ENCODE measurements around the gene MACROD2. TPM values are rescaled to one million over a fixed set of nuclear protein-coding genes. Genes with fewer than 3 reads are reported as not detected.

Gene MACROD2
- total RNA-seq, 4 donors from 2014 or later = 4.6 to 33.0 (median 8.3) TPM

DNA sequence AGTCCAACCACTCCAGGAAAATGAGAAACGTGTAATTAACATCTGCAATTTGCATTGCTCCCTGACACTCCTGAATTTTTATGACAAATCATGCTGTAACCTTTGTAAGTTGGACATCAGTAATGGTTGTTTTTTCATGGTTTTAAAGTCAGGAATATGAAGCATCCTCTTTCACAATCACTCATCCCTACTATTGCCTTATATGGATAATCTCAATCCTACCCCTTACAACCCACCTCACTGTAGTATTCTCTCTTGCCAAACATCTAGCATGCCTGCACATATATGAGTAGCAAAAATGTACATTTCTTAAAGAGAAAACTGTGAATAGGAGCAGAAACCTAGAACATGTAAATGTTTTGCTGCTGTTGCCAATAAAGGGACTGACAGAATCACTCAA lies 1848.5 kb downstream of the MACROD2 start:
- Histone ChIP-seq H3K36me3 (no peaks in the 10 kb centered on the region), H3K9me3 (no peaks in the 10 kb centered on the region), H3K27me3 (no peaks in the 10 kb centered on the region), H3K4me1 (no peaks in the 10 kb centered on the region), H3K27ac (no peak overlapping the region), H3K4me3 (no peak overlapping the region)
- WGBS, 2 donors (ENCODE audit: low coverage in 1 of 2) = 64 to 73% methylated on average over 1 of the region's 1 CpG
- intact Hi-C loops (cut with DNase I; ENCODE audit: low total_unique reads) (no loop called here), in situ Hi-C loops (cut with MboI; ENCODE audit: low pct_ligation_motif_present in 1 of 4, low pct_unique_long_range_greater_than_20kb in 1 of 4, low sequenced_read_pairs in 3 of 4) (no loop called here)
- TF ChIP-seq, protein P1, sequence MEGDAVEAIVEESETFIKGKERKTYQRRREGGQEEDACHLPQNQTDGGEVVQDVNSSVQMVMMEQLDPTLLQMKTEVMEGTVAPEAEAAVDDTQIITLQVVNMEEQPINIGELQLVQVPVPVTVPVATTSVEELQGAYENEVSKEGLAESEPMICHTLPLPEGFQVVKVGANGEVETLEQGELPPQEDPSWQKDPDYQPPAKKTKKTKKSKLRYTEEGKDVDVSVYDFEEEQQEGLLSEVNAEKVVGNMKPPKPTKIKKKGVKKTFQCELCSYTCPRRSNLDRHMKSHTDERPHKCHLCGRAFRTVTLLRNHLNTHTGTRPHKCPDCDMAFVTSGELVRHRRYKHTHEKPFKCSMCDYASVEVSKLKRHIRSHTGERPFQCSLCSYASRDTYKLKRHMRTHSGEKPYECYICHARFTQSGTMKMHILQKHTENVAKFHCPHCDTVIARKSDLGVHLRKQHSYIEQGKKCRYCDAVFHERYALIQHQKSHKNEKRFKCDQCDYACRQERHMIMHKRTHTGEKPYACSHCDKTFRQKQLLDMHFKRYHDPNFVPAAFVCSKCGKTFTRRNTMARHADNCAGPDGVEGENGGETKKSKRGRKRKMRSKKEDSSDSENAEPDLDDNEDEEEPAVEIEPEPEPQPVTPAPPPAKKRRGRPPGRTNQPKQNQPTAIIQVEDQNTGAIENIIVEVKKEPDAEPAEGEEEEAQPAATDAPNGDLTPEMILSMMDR (IDR thresholded peaks at IDR 0.05) = no peak
- TF ChIP-seq POLR2AphosphoS5 (IDR thresholded peaks at IDR 0.05) (no peak), POLR2A (IDR thresholded peaks at IDR 0.05) (no peak), EP300 (IDR thresholded peaks at IDR 0.05; ENCODE audit: low read depth) (no peak)
- no peak for DNase-seq

- no peaks in the 10 kb centered on the region for H3K27me3 ChIP-seq
- 74 to 83% methylated on average over 8 of the region's 8 CpGs for WGBS, 2 donors (ENCODE audit: low coverage in 1 of 2)
- no peaks in the 10 kb centered on the region for H3K4me1 ChIP-seq
- in situ Hi-C loops (cut with MboI; ENCODE audit: low pct_ligation_motif_present in 1 of 4, low pct_unique_long_range_greater_than_20kb in 1 of 4, low sequenced_read_pairs in 3 of 4) (no loop called here), intact Hi-C loops (cut with DNase I; ENCODE audit: low total_unique reads) (no loop called here)
- no peaks in the 10 kb centered on the region for H3K9me3 ChIP-seq
- no peak for DNase-seq
- H3K4me3 ChIP-seq = no peak overlapping the region
- TF ChIP-seq POLR2A (IDR thresholded peaks at IDR 0.05) (no peak), EP300 (IDR thresholded peaks at IDR 0.05; ENCODE audit: low read depth) (no peak), POLR2AphosphoS5 (IDR thresholded peaks at IDR 0.05) (no peak)
- TF ChIP-seq, protein P1 (IDR thresholded peaks at IDR 0.05) = no peak
- H3K27ac ChIP-seq = no peak overlapping the region
- H3K36me3 ChIP-seq = no peaks in the 10 kb centered on the region
These were observed 1852.0 kb downstream of the MACROD2 start for GRCh38 chr20:15847196-15847784.

DNA sequence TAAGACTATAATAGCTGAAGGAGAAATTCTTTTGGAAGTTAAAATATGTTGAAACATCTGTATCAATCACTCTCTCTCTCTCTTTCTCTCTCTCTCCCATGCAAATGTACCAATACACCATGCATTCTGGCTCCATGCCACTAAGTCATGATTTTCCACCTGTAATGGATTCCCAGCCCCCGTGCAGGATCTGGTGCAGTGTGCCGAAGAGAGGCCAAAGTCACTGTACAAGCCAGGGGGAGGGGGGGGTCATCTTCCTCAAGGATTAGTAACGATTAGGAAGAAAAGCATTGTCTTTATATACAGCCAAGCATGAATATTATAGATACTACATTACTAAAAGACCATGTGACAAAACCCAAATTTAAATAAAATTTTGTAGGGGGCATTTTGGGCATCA lies 1852.8 kb downstream of the MACROD2 start:
- in situ Hi-C loops (cut with MboI; ENCODE audit: low pct_ligation_motif_present in 1 of 4, low pct_unique_long_range_greater_than_20kb in 1 of 4, low sequenced_read_pairs in 3 of 4) (no loop called here), intact Hi-C loops (cut with DNase I; ENCODE audit: low total_unique reads) (no loop called here)
- no peaks in the 10 kb centered on the region for H3K9me3 ChIP-seq
- no peak overlapping the region for H3K27ac ChIP-seq
- DNase-seq = no peak
- no peaks in the 10 kb centered on the region for H3K4me1 ChIP-seq
- WGBS, 2 donors (ENCODE audit: low coverage in 1 of 2) = 81 to 88% methylated on average over 3 of the region's 3 CpGs
- TF ChIP-seq EP300 (IDR thresholded peaks at IDR 0.05; ENCODE audit: low read depth) (no peak), POLR2A (IDR thresholded peaks at IDR 0.05) (no peak), POLR2AphosphoS5 (IDR thresholded peaks at IDR 0.05) (no peak)
- TF ChIP-seq, protein P1 (IDR thresholded peaks at IDR 0.05) = no peak
- no peak overlapping the region for H3K4me3 ChIP-seq
- H3K27me3 ChIP-seq = no peaks in the 10 kb centered on the region
- H3K36me3 ChIP-seq = no peaks in the 10 kb centered on the region

DNA sequence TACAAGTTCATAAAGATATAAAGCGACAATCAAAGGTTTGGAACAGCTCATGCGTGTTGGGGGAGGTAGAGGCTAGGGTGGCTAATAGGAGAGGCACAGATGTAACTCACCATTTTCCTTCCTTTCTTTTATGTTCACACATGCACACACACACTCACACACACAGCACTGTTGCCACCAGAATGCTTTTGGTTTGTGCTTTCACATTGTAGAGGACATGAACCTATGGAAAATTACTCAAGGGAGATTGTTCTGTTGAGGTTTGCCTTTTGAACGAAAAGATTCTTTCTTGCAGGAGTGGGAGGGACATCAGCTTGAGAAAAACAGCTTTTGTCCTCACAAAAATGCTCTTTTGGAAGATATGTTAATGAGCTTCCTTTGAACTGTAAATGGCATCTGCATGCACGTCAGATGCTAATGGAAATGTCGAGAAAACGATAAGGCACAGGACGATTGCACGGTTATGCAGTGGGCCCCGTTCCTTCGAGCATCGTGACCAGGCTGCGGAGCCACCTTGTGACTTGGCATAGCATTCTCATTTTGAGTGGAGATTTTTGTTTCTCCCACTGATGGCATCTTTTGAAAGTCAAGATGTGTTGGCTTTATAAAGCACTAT lies 1853.8 kb downstream of the MACROD2 start:
- H3K27me3 ChIP-seq = no peaks in the 10 kb centered on the region
- TF ChIP-seq, protein P1 (IDR thresholded peaks at IDR 0.05) = no peak
- TF ChIP-seq EP300 (IDR thresholded peaks at IDR 0.05; ENCODE audit: low read depth) (no peak), POLR2A (IDR thresholded peaks at IDR 0.05) (no peak), POLR2AphosphoS5 (IDR thresholded peaks at IDR 0.05) (no peak)
- no peak overlapping the region for H3K4me3 ChIP-seq
- no peaks in the 10 kb centered on the region for H3K4me1 ChIP-seq
- no peaks in the 10 kb centered on the region for H3K36me3 ChIP-seq
- H3K9me3 ChIP-seq = no peaks in the 10 kb centered on the region
- DNase-seq = no peak
- intact Hi-C loops (cut with DNase I; ENCODE audit: low total_unique reads) = no loop called here
- in situ Hi-C loops (cut with MboI; ENCODE audit: low pct_ligation_motif_present in 1 of 4, low pct_unique_long_range_greater_than_20kb in 1 of 4, low sequenced_read_pairs in 3 of 4) = no loop called here
- WGBS, 2 donors (ENCODE audit: low coverage in 1 of 2) = 56 to 86% methylated on average over 3 to 12 of the region's 12 CpGs
- H3K27ac ChIP-seq = no peak overlapping the region
